Skin epidermis (tissue), 12 donors: ENCODE results near the gene THOC6.

Source experiments
- H3K27ac ChIP-seq, 21 experiments: fragments of 200-600 bp; sonication (generic) in 11 of 21; one replicate each; pipeline ENCODE4 v1.5.0; 2020; ENCODE audit warnings: mild to moderate bottlenecking in 3 of 21, inconsistent platforms in 2 of 21, moderate library complexity in 2 of 21
- H3K4me3 ChIP-seq, 7 experiments: fragments of 200-600 bp; sonication (generic) in 2 of 7; one replicate each; pipeline ENCODE4 v1.5.0; 2020; ENCODE audit warnings: inconsistent platforms in 2 of 7, mild to moderate bottlenecking in 2 of 7, moderate library complexity in 1 of 7

The THOC6 gene

DNA sequence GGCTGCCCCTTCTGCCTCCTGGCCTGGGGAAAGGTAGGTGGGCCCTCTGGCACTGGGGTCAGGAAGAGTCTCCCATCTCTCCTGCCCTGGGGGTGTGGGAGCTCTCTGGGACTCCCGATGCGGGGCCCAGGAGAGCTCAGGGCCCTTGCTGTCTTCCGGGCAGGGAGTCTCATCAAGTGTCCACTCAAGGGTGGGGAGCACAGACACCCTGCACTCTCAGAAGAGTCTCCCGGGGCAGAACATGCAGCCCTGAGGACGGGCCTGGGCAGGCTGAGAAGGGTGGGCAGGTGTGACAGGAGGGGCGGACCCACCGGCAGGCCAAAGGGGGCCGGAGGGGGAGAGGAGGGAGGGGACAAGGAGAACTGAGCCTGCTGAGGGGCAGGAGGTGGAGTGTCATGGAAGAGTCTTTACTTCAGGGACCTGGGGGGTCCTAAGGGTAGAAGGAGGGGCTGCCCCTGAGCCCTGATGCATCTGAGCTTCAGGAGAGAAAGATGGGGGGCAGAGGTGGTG, 35.2 kb upstream of the THOC6 start:
- Histone ChIP-seq H3K27ac (no peak overlapping the region), H3K4me3 (no peak overlapping the region)

DNA sequence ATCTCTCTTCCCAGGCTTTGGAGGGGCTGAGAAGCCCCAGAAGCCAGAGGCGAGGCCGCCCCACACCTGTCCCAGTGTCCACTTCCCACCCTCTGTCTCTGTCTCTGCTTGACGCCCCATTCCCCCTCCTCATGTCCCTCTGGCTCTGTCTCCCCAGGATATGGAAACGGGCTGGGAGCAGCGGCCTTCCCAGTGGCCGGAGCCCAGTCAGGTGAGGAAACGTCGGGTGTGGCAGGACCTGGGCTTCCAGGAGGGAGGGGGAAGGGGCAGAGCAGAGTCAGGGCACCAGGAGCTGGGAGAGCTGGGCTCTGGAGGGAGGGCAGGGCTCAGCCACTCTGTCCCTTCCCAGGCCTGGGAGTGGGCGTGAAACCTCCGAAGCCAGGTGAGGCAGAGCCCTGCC, 32.9 kb upstream of the THOC6 start:
- H3K27ac ChIP-seq: peak overlapping the region in 1 of 21 experiments; percentile 25
- H3K4me3 ChIP-seq: no peak overlapping the region

DNA sequence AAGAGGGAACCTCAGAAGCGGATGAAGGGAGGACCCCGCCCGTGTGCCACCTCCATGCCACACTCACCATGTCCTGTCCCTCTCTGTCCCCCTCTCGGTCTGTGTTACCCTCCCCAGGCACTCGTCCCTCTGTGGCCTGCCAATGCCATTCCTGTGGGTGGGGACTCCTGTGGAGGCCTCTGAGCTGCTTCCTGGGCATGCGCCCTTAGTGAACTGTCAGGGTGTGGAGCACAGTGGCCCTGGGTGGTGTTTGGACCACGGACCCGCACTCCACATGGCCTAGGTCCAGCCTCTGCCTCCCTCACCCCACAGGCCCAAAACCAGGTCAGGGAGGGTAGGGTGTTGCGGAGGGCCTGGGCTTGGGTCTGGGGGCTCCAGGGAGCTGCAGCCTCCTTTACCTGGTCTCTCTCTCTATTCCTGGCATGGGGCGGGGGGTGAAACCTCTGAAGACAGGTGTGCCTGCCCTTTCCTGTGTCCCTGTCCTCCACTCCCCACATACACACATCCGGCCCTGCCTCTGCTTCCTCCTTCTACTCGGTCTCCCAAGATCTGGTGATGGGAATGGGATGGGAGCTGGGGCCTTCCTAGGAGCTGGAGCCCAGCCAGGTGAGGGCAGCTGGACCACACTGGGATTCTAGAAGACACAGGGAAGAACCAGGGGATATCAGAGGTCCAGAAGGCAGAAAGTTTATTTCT, 32.1 kb upstream of the THOC6 start:
- H3K27ac ChIP-seq: peak overlapping the region in 6 of 21 experiments; percentile 7 to 72 (median 40)

DNA sequence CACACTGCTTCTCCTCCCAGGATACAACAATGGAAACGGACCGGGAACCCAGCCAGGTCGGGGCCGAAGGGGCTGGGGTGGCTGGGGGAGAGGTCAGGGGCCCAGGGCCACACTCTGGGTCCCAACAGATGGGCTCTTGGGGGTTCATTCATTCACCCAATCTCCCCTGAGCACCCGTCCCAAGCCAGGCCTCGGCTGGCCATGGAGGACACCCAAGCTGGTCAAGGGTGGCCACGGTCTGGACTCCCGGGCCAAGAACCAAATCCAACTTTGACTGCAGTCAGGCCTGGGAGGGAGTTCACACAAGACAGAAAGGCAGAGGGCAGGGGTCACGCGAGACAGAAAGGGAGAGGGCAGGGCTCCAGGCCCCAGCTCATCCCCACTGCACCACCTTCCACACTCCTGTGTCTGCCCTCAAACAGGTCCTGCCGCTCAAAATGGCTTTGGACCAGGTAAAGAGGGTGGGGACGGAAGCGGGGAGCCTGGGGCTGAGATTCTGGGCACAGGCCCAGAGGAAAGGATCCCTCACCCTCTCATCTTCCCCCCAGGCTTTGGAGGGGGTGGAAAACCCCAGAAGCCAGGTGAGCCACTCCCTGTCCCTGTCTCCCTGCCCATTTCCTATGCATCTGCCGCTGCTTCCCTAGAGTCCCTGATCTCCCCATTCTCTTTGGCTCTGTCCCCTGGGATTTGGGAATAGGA, 31.3 kb upstream of the THOC6 start:
- Histone ChIP-seq H3K27ac (peak overlapping the region in 8 of 21 experiments; percentile 7 to 72 (median 28)), H3K4me3 (no peak overlapping the region)

More for the DNA sequence above, 32.1 kb upstream of the THOC6 start:
- no peak overlapping the region for H3K4me3 ChIP-seq

DNA sequence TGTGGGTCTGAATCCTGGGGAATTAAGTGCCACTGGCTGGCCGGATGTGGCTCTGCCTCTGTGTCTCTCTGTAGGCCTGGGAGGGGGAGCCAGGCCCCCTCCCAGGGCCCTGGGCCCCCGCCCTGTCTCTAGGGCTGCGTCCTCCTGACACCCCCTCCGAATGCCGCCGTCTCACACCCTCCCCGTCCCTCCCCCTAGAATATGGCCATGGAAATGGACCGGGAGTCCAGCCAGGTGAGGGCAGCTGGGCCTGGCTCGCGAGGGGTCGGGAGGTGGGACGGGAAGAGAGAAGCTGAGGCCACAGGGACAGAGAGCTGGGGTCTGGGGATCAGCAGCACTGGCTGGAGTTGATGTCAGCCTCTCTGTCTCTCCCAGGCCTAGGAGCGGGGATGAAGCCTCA, 27.5 kb upstream of the THOC6 start:
- no peak overlapping the region for H3K4me3 ChIP-seq
- peak overlapping the region in 1 of 21 experiments; percentile 11 for H3K27ac ChIP-seq

DNA sequence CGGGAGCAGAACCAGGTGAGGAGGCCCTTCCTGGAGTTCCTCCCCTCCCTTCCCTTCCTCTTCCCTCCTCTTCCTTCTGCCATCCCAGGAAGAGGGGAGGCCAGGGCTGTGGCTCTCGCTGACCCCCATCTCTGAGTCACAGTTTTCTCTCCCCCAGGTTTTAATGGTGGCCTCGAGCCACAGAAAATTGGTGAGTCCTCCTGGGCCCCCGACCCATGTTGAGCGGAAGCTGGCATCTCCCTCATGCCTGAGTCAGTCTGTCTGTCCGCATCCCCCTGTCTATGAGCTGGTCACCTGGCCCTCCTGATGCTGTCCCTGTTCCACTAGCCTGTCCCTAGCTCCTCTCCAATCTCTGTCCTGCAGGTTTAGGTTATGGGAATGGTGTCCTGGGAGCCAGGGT, 23.9 kb upstream of the THOC6 start:
- H3K27ac ChIP-seq: no peak overlapping the region
- no peak overlapping the region for H3K4me3 ChIP-seq

DNA sequence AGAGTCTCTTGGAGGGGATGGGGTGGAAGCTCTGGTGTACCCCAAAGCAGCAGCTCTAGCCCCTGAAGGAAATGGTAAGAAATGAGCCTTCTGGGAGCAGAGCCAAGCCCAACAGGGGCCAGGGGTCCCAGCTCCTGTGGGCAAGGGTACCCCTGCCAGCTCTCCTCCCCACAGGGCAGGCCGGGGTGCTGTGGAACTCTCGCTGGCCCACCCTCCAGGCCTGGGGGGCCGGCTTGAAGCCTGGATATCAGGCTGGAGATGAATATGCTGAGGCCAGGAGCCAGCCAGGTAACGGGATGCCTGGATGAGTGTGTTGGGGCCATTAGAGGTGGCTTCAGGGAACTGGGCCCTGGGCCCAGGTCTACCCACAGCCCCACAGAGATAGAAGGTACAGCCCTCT, 23.3 kb upstream of the THOC6 start:
- Histone ChIP-seq H3K27ac (no peak overlapping the region), H3K4me3 (no peak overlapping the region)

DNA sequence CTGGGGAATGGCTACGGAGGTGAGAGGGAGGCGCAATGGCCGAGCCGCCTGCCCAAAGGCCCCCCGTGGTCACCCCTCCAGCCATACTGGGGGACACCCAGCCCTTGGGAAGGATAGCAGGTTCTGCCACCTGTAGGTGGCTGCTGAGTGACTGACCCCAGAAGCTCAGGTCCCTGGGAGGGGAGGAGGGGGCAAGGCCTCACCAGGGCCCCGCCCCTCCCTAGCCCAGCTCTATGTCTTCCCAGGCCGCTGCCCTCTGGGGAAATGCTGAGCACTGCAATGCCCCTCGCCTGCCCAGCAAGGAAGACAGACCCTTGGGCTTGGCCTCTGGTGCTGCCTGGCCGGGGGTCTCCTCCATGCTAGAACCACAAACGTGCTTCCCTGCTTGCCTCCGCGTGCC, 22.5 kb upstream of the THOC6 start:
- no peak overlapping the region for H3K27ac ChIP-seq
- no peak overlapping the region for H3K4me3 ChIP-seq

DNA sequence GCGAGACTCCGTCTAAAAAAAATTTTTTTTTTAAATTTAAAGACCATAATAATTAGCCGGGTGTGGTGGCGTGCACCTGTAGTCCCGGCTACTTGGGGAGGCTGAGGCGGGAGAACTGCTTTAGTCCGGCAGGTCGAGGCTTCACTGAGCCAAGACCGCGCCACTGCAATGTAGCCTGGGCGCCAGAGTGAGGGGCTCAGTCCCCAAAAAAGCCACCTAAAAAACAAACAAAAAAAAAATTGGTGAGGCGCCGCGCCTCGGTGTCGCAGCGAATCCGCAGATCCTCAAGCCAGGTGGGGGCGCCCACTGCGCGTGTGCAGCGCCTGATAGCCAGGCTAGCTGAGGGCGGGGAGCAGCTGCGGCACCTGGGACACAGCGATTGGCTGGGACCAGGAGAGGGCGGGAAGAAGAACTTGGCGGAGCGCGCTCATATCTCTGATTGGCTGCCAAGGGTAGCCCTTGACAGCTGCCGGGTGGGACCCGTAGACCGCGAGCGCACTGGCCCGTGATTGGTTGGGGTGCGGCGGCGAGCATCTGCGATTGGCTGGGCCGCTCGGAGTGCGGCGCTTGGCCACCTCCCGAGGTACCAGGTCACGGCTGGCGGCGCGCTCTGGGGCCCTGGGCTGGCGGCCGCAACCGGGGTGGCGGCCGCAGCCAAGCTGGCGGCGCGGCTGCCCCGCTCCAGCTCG, 20.1 kb upstream of the THOC6 start:
- Histone ChIP-seq H3K4me3 (peak overlapping the region in 2 of 7 experiments; percentile 19 to 30), H3K27ac (no peak overlapping the region)

DNA sequence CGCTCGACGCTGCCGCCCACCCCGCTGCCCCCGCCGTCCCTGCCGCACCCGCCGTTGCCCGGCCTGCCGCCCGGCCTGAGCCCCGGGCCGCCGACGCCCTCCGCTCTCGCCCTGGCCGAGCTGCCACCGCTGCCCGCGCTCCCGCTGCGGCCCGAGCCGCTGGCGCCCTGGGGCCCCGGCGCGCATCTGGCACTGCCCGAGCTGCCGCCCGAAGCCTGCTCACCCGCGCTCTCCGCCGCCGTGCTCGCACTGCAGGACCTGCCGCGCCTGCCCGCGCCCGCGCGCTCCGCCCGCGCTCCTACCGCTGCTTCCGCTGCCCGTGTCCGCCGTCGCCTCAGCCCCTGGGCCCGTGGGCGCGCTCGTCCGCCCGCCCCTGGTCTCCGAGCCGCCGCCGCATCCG, 19.5 kb upstream of the THOC6 start:
- Histone ChIP-seq H3K4me3 (peak overlapping the region in 2 of 7 experiments; percentile 19 to 30), H3K27ac (no peak overlapping the region)

DNA sequence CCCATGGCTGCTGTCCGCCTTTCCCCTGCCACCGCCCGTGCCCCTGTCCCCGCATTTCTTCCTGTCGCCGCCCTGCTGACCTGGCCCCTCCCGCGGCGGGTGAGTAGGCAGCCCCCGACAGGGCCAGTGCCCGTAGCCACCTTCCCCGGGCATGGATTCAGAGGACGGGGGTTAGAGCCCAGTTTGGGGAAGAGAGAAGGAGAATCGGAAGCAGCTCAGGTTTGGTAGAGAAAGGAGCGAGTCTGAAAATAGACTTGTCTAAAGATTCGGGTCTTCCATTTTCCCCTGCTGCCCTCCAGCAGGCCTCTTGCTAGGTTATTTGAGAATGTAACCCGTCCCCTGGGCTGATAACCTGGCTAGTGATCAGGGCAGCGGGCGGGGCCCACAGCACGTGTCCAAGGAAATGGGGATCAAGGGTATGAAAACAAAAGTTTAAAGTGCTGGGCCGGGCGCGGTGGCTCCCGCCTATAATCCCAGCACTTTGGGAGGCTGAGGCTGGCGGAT, 19.0 kb upstream of the THOC6 start:
- peak overlapping the region in 4 of 7 experiments; percentile 9 to 30 (median 21) for H3K4me3 ChIP-seq

DNA sequence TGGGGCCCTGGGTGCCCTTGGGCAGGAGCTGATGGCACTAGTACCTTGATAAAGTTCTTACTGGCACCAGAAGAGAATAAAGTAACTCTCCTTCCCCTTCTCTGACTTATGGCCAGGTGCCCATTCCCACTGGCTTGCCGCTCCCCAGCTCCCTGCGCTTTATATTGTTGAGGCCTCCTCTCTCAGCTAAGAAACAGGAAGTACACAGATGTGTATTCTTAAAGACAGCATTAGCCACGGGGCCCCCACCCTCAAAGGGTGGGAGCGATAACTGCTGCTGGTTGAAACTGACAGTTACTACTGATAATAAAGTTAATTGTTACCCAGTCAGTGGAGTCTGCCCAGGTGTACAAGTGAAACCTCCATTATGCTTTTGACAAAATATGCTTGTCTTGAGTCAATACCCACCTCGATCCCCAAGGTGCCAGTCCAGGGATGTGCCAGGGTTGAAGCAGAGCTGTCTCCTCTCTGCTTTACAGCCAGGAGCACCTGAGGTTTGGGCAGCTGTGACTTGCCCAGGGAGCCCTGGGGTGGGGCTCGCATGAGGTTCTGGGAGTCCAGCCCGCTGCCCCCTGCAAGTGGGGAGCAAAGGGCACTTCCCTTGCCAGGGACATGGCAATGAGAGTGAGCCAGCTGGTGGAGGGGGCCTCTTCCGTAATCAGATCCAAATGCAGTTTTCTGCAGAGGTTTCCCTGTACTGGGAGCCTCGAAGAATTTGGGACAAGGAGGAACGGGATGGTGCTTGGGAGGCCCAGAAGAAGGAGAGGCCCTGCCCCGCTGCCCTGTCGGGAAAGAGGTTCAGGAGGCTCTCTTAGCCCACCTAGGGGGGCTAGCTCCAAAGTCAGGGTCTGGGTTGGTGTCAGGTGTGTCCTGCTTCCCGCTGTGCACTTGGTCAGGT, 16.5 kb upstream of the THOC6 start:
- peak overlapping the region in 8 of 21 experiments; percentile 15 to 73 (median 38) for H3K27ac ChIP-seq

More for the DNA sequence above, 19.0 kb upstream of the THOC6 start:
- H3K27ac ChIP-seq: peak overlapping the region in 3 of 21 experiments; percentile 5 to 55 (median 54)

DNA sequence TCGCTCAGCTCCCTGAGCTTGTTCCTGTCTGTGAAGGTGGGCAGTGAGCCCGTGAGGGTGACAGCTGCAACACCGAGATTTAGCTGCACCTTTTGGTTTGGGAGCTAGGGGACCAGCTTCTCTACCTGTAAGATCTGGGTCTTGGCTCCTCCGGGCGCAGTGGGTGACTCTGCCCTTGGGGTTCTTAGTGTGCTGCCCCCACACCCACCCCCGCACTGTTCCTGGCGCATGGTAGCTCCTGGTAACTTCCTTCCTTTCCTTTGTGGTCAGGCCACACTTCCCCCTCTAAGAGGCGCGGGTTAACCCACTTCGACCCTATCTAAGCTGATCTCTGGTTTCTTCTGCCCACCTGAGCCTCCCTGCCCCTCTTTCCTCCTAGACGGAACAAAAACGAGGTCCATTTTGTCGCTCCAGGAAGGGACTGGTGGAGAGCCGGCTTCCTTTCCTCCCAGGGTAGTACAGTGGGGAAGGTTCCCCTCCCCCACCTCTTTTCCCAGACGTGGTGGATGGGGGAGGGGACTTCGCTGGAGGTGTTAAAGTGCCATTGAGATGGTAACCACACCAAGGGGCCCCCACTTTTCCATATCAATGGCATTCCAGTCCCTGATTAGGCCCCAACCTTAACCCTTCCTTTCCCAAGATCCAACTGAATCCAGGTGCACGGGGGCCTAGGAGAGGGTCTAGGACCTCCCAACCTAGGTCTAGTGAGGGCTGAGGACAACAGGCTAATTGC, 15.7 kb upstream of the THOC6 start:
- Histone ChIP-seq H3K27ac (peak overlapping the region in 8 of 21 experiments; percentile 9 to 73 (median 46)), H3K4me3 (peak overlapping the region in 1 of 7 experiments; percentile 1)

More for the DNA sequence above, 16.5 kb upstream of the THOC6 start:
- H3K4me3 ChIP-seq: peak overlapping the region in 1 of 7 experiments; percentile 1

DNA sequence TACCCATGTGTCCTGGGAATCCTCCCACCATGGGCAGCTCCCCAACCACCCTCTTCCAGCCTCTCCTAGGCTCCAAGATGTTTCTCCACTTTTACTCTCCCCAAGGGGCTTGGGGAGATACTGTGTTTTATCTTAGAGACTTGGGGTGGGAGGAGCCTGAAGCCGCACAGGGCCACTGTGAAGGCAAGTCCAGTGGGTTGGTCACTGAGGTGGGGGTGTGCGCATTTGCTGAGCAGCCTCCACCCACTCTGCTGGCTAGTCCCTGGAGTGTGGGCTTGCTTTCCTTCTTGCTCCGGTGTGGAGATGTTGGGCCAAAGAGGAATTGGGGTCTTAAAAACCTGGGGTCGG, 15.2 kb upstream of the THOC6 start:
- H3K27ac ChIP-seq: peak overlapping the region in 5 of 21 experiments; percentile 9 to 73 (median 48)
- no peak overlapping the region for H3K4me3 ChIP-seq

DNA sequence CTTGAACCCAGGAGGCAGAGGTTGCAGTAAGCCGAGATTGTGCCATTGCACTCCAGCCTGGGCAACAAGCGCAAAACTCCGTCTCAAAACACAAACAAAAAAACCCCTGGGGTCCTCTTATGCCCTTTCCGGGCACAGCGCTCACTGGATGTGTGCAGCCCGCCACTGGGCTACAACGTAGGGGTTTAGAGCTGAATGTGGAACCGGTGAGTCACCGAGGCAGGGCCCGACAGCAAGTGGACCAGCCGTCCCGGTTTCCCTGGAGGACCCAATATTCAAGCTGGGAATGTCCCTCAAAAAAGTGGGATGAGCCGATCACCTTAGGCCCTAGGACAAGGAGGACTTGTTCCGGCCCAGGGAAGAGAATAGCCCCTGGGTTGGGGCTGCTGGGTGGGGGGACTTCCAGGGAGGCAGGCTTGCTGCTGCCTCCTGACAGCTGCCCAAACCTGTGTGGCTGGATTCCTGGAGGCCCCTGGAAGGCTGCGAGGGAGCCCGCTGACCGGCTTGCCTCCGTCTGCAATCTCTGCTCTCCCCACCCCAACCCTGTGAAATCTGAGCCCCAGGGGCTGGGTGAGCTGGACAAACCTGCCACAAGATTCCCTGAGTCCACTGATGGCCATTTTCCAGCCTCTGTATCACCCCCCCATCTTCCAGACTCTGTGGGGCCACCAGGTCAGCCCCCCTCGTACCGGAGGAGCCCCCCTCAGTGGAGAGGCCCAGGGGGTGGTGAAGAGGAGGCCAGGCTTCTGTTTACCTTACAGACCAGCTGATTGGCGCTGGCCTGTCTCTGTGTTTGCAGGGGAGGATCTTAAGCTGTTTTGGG, 14.1 kb upstream of the THOC6 start:
- no peak overlapping the region for H3K27ac ChIP-seq

DNA sequence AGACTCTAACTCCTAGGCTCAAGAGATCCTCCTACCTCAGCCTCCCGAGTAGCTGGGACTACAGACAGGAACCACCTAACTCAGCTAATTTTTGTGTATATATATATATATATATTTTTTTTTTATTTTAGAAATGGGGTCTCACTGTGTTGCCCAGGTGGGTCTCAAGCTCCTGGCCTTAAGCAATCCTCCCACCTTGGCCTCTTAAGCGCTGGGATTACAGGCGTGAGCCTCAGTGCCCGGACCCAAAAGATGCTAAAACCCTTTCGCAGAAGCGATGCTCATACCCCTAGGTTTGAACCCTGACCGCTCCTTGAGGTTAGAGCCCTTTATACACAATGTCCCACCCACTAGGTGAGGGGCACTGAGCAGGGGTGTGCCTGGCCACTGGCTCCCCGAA, 13.3 kb upstream of the THOC6 start:
- Histone ChIP-seq H3K4me3 (no peak overlapping the region), H3K27ac (no peak overlapping the region)

More for the DNA sequence above, 14.1 kb upstream of the THOC6 start:
- H3K4me3 ChIP-seq: no peak overlapping the region

DNA sequence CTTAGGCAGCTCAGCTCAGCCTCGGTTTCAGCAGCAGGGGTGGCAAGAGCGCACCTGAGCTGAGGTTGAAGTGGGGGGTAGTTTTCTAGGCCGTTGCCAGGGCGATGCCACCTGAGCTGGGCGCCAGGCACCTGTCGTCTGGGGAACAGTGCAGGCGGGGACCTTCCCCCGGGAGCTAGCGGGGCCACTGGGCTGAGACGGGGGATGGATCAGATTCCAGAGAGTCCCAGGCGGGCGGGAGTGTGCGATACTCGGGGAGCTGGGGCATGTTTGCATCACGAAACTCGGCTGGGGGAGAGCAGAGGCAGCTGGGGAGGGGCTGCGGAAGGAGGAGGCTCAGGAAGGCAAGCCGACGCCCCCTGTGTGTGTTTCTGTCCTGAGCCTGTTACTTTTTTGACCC, 11.6 kb upstream of the THOC6 start:
- no peak overlapping the region for H3K4me3 ChIP-seq
- no peak overlapping the region for H3K27ac ChIP-seq
